MM.1S (cell line): ENCODE results near the gene CHST13.

Source experiments
- DNase-seq: peaks from one replicate; pipeline ENCODE4 v3.0.0-alpha.2; 2015
- H2AFZ ChIP-seq: fragments of 300-600 bp; sonication (generic); 2 replicates; pipeline ENCODE4 v1.6.0; 2016; ENCODE audit warnings: antibody characterized with exemption, low read length
- H3F3A ChIP-seq: fragments of 300-600 bp; sonication (generic); 2 replicates; pipeline ENCODE4 v1.6.1; 2016; ENCODE audit warnings: mild to moderate bottlenecking, antibody characterized with exemption, low read length, moderate library complexity, mixed read lengths; ENCODE audit not compliant: insufficient read depth
- H3K27ac ChIP-seq: fragments of 300-600 bp; sonication (generic); 2 replicates; pipeline ENCODE4 v1.5.1; 2016; ENCODE audit warnings: mild to moderate bottlenecking, low read length
- H3K27me3 ChIP-seq: fragments of 300-600 bp; sonication (generic); replicated peaks from 2 replicates; pipeline ENCODE4 v1.6.0; 2016; ENCODE audit warnings: low read length; ENCODE audit not compliant: insufficient read depth
- H3K36me3 ChIP-seq: fragments of 300-600 bp; sonication (generic); replicated peaks from 2 replicates; pipeline ENCODE4 v1.6.1; 2016; ENCODE audit warnings: mild to moderate bottlenecking, low read length, mixed read lengths; ENCODE audit not compliant: insufficient read depth
- H3K4me1 ChIP-seq: fragments of 300-600 bp; sonication (generic); 2 replicates; pipeline ENCODE4 v1.6.1; 2016; ENCODE audit warnings: low read length, mixed read lengths
- H3K4me2 ChIP-seq: fragments of 300-600 bp; sonication (generic); 2 replicates; pipeline ENCODE4 v1.6.0; 2016; ENCODE audit warnings: low read depth, low read length
- H3K4me3 ChIP-seq: fragments of 300-600 bp; sonication (generic); 2 replicates; pipeline ENCODE4 v1.5.1; 2016; ENCODE audit warnings: low read length, mixed read lengths
- H3K79me2 ChIP-seq: fragments of 300-600 bp; sonication (generic); 2 replicates; pipeline ENCODE4 v1.6.1; 2016; ENCODE audit warnings: mixed run types, low read length, mixed read lengths
- H3K9ac ChIP-seq: fragments of 300-600 bp; sonication (generic); 2 replicates; pipeline ENCODE4 v1.6.1; 2016; ENCODE audit warnings: low read length, mixed read lengths
- H3K9me2 ChIP-seq: fragments of 300-600 bp; sonication (generic); replicated peaks from 2 replicates; pipeline ENCODE4 v1.6.1; 2016; ENCODE audit warnings: mild to moderate bottlenecking, low read length, mixed read lengths; ENCODE audit not compliant: insufficient read depth
- H3K9me3 ChIP-seq: fragments of 300-600 bp; sonication (generic); replicated peaks from 2 replicates; pipeline ENCODE4 v1.6.1; 2016; ENCODE audit warnings: mild to moderate bottlenecking, low read length, mixed read lengths; ENCODE audit not compliant: insufficient read depth
- H4K20me1 ChIP-seq: fragments of 300-600 bp; sonication (generic); 2 replicates; pipeline ENCODE4 v1.6.1; 2016; ENCODE audit warnings: mild to moderate bottlenecking, low read length, moderate library complexity, mixed read lengths; ENCODE audit not compliant: insufficient read depth
- EZH2 ChIP-seq: fragments of 300-600 bp; sonication (generic); optimal IDR thresholded peaks from 2 replicates; pipeline ENCODE3; 2017; ENCODE audit warnings: low read depth, mild to moderate bottlenecking, antibody characterized with exemption, low read length, mixed read lengths
- EZH2phosphoT487 ChIP-seq: fragments of 300-600 bp; sonication (generic); IDR thresholded peaks from 2 replicates; pipeline ENCODE4 v1.6.1; 2018; ENCODE audit warnings: antibody characterized with exemption, low read length
- TF ChIP-seq, protein P1 (sequence below): fragments of 300-600 bp; sonication (generic); IDR thresholded peaks from 2 replicates; pipeline ENCODE4 v1.5.1; 2016; ENCODE audit warnings: antibody characterized with exemption, low read length, mixed read lengths

The CHST13 gene

DNA sequence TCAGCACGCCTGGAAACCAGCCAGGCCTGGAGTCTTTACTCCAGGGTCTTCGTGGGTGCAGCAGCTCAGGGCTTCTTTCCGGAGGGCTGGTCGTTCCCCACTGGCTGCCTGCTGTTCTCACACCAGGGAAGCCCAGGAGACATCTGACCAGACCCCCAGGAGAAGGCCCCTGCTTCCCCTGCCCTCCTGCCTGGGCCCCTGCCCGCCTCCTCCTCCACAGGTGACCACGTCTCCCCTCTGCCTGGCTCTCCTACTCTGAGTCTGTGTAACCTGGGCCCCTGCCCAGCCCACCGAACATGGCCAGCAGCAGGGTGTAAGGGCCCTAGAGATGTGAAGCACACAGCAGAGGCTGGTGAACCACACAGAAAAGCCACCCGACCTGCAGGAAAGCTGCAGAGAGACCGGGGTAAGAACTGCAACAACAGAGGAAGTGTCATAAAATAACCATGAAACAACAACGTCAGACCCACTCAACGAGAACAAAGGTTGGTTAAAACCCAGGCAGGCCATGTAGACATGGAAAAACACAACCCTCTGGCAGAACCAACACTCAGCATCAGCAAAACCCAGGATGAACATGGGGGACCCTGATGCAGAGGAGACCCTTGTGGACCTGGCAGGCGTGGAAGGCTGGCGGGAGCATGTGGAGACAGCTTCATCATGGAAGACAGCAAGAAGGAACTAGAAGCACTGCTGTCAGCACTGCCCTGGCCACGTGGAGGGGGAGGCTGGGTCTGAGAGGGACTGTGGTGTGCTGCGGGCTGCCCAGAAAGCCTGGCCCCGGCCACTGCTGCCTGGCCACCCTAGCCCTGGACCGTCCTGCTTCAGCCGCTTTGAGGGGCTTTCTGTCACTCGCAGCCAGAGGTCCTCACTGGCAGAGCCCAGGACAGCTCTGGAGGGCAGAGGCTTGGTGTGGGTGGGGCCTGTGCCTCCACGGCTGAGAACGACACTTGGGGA is 26.8 kb upstream of the CHST13 start:
- no peak for DNase-seq
- Histone ChIP-seq H3K4me1 (peaks cover 20% of the 10 kb centered on the region), H2AFZ (no peak overlapping the region), H3K36me3 (no peaks in the 10 kb centered on the region), H3K9ac (no peak overlapping the region), H3F3A (peaks cover 18% of the 10 kb centered on the region), H4K20me1 (no peaks in the 10 kb centered on the region), H3K4me3 (no peak overlapping the region), H3K27me3 (no peaks in the 10 kb centered on the region), H3K9me3 (no peaks in the 10 kb centered on the region), H3K4me2 (no peak overlapping the region), H3K9me2 (no peaks in the 10 kb centered on the region), H3K79me2 (no peaks in the 10 kb centered on the region), H3K27ac (no peak overlapping the region)
- no peak for TF ChIP-seq EZH2
- TF ChIP-seq EZH2phosphoT487: no peak
- TF ChIP-seq, protein P1, sequence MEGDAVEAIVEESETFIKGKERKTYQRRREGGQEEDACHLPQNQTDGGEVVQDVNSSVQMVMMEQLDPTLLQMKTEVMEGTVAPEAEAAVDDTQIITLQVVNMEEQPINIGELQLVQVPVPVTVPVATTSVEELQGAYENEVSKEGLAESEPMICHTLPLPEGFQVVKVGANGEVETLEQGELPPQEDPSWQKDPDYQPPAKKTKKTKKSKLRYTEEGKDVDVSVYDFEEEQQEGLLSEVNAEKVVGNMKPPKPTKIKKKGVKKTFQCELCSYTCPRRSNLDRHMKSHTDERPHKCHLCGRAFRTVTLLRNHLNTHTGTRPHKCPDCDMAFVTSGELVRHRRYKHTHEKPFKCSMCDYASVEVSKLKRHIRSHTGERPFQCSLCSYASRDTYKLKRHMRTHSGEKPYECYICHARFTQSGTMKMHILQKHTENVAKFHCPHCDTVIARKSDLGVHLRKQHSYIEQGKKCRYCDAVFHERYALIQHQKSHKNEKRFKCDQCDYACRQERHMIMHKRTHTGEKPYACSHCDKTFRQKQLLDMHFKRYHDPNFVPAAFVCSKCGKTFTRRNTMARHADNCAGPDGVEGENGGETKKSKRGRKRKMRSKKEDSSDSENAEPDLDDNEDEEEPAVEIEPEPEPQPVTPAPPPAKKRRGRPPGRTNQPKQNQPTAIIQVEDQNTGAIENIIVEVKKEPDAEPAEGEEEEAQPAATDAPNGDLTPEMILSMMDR: no peak

DNA sequence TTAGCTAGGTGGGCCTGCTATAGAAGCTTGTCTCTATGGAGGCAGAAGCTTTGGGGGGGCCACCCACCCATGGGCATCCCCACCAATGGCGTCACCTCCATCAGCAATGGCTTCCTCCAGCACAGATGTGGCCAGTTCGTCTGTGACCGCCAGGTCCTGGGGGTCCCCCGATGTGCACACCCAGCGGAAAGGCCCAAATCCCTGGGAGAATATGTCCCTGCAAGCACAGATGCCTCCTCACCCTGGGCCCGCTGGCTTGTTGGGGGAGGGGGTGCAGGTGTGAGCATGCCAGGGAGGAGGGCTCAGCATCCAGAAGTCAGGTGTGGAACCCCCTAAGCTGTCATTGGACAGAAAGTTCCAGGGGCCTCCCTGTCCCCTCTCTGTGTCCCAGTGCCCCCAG is 26.0 kb upstream of the CHST13 start:
- H3K36me3 ChIP-seq: no peaks in the 10 kb centered on the region
- no peak overlapping the region for H2AFZ ChIP-seq
- no peaks in the 10 kb centered on the region for H3K9me2 ChIP-seq
- peaks cover 16% of the 10 kb centered on the region for H3K4me1 ChIP-seq
- peaks cover 16% of the 10 kb centered on the region for H3F3A ChIP-seq
- TF ChIP-seq EZH2phosphoT487 (no peak), EZH2 (no peak)
- TF ChIP-seq, protein P1: no peak
- H3K4me2 ChIP-seq: no peak overlapping the region
- H3K4me3 ChIP-seq: no peak overlapping the region
- no peak overlapping the region for H3K9ac ChIP-seq
- H4K20me1 ChIP-seq: no peaks in the 10 kb centered on the region
- DNase-seq: no peak
- no peak overlapping the region for H3K27ac ChIP-seq
- no peaks in the 10 kb centered on the region for H3K9me3 ChIP-seq
- no peaks in the 10 kb centered on the region for H3K27me3 ChIP-seq
- H3K79me2 ChIP-seq: no peaks in the 10 kb centered on the region

DNA sequence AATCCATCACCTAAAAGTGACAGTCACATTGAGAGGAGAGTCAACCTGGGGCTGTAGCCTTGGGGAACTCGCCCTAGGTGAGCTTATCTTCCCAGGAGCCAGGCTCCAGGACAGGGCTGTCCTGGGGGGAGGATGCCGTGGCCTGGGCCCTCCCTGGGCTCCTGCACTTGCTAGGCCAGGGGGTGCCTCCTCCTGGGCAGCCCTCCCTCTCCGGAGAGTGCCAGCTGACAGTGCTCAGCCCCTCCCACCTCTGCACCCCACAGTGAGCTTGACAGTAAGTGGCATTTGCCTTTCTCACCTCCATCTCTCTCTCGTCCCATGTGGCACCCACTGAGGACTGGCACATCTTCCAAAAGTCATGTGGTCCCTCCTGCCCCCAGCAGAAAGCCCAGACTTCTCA is 25.5 kb upstream of the CHST13 start:
- Histone ChIP-seq H3K4me3 (no peak overlapping the region), H3K27ac (no peak overlapping the region)

More for the DNA sequence above, 25.5 kb upstream of the CHST13 start:
- DNase-seq: no peak
- Histone ChIP-seq H3K4me1 (peaks cover 11% of the 10 kb centered on the region), H3K4me2 (no peak overlapping the region), H4K20me1 (no peaks in the 10 kb centered on the region), H3K9me3 (no peaks in the 10 kb centered on the region), H3K36me3 (no peaks in the 10 kb centered on the region), H3K9me2 (no peaks in the 10 kb centered on the region), H3K27me3 (no peaks in the 10 kb centered on the region), H3K9ac (no peak overlapping the region), H3F3A (peaks cover 11% of the 10 kb centered on the region), H3K79me2 (no peaks in the 10 kb centered on the region), H2AFZ (no peak overlapping the region)
- TF ChIP-seq EZH2phosphoT487 (no peak), EZH2 (no peak)
- TF ChIP-seq, protein P1: no peak
